Colonic mucosa (tissue), 4 donors: ENCODE data around the gene RREB1. TPM values are rescaled to one million over a fixed set of nuclear protein-coding genes. Genes with fewer than 3 reads are reported as not detected.

Experiments used
- DNase-seq: peaks from one replicate; pipeline ENCODE4 v3.0.0-alpha.2; 2020
- H3K27ac ChIP-seq: fragments of 200-600 bp; one replicate; pipeline ENCODE4 v1.8.0; 2021
- H3K27me3 ChIP-seq: fragments of 200-600 bp; one replicate; pipeline ENCODE4 v1.8.0; 2021
- H3K36me3 ChIP-seq: fragments of 200-600 bp; one replicate; pipeline ENCODE4 v1.8.0; 2021
- H3K4me1 ChIP-seq: fragments of 200-600 bp; one replicate; pipeline ENCODE4 v1.8.0; 2021; ENCODE audit warnings: mild to moderate bottlenecking
- H3K4me3 ChIP-seq: fragments of 200-600 bp; one replicate; pipeline ENCODE4 v1.8.0; 2021
- H3K9ac ChIP-seq, 2 donors: one replicate each; pipeline ENCODE4 v1.7.0; 2013; ENCODE audit warnings: control low read depth in 2 of 2, low read depth in 2 of 2, low read length in 2 of 2
- H3K9me3 ChIP-seq: fragments of 200-600 bp; one replicate; pipeline ENCODE4 v1.8.0; 2021
- intact Hi-C: fragments of 100-400 bp; cut with DNase I; formaldehyde crosslinking; loops from one replicate; pipeline ENCODE4 v1.14.1; 2022
- total RNA-seq, 2 donors: library from RNA; stranded (reverse); fragmentation: NEBNext Ultra II Directional in 1 of 2; extraction: Animal tissue kit (Norgen Biotek cat#: 25700) in 1 of 2; gene quantifications; one replicate each; pipeline ENCODE4 v1.2.1, GENCODE V29; 2021
- TF ChIP-seq, protein P1 (sequence below): fragments of 200-600 bp; IDR thresholded peaks from one replicate; pipeline ENCODE4 v1.8.0; 2022; ENCODE audit warnings: antibody characterized with exemption, mild to moderate bottlenecking
- donor health status: healthy.
- donor health status: DM: no; HTN: no; CAD: no.
- donor health status: DM: no; HTN: no; CAD: no.

The RREB1 gene
- total RNA-seq, 2 donors from 2014 or later = 79.0 to 81.3 TPM

- H3K4me1 ChIP-seq = peaks cover 8% of the 10 kb centered on the region
- H3K36me3 ChIP-seq = peaks cover 16% of the 10 kb centered on the region
- DNase-seq = no peak
- H3K27me3 ChIP-seq = no peaks in the 10 kb centered on the region
- H3K27ac ChIP-seq = no peak overlapping the region
- H3K4me3 ChIP-seq = no peak overlapping the region
- no peak overlapping the region for H3K9ac ChIP-seq
- no peaks in the 10 kb centered on the region for H3K9me3 ChIP-seq
- TF ChIP-seq, protein P1, sequence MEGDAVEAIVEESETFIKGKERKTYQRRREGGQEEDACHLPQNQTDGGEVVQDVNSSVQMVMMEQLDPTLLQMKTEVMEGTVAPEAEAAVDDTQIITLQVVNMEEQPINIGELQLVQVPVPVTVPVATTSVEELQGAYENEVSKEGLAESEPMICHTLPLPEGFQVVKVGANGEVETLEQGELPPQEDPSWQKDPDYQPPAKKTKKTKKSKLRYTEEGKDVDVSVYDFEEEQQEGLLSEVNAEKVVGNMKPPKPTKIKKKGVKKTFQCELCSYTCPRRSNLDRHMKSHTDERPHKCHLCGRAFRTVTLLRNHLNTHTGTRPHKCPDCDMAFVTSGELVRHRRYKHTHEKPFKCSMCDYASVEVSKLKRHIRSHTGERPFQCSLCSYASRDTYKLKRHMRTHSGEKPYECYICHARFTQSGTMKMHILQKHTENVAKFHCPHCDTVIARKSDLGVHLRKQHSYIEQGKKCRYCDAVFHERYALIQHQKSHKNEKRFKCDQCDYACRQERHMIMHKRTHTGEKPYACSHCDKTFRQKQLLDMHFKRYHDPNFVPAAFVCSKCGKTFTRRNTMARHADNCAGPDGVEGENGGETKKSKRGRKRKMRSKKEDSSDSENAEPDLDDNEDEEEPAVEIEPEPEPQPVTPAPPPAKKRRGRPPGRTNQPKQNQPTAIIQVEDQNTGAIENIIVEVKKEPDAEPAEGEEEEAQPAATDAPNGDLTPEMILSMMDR = no peak
- intact Hi-C loops = loop anchor here (10.0 kb wide), 1 partner anchor 523 kb away; no protein-coding TSS in a partner anchor
These were observed 140.1 kb downstream of the RREB1 start for GRCh38 chr6:7247828-7248227.

- H3K9ac ChIP-seq = no peak overlapping the region
- intact Hi-C loops = loop anchor here (10.0 kb wide), 1 partner anchor 525 kb away; no protein-coding TSS in a partner anchor
- no peaks in the 10 kb centered on the region for H3K27me3 ChIP-seq
- DNase-seq = no peak
- no peaks in the 10 kb centered on the region for H3K9me3 ChIP-seq
- TF ChIP-seq, protein P1 = no peak
- H3K27ac ChIP-seq = no peak overlapping the region
- H3K4me1 ChIP-seq = no peaks in the 10 kb centered on the region
- peaks cover 16% of the 10 kb centered on the region for H3K36me3 ChIP-seq
- H3K4me3 ChIP-seq = no peak overlapping the region
These were observed 141.6 kb downstream of the RREB1 start for GRCh38 chr6:7249391-7249790.

DNA sequence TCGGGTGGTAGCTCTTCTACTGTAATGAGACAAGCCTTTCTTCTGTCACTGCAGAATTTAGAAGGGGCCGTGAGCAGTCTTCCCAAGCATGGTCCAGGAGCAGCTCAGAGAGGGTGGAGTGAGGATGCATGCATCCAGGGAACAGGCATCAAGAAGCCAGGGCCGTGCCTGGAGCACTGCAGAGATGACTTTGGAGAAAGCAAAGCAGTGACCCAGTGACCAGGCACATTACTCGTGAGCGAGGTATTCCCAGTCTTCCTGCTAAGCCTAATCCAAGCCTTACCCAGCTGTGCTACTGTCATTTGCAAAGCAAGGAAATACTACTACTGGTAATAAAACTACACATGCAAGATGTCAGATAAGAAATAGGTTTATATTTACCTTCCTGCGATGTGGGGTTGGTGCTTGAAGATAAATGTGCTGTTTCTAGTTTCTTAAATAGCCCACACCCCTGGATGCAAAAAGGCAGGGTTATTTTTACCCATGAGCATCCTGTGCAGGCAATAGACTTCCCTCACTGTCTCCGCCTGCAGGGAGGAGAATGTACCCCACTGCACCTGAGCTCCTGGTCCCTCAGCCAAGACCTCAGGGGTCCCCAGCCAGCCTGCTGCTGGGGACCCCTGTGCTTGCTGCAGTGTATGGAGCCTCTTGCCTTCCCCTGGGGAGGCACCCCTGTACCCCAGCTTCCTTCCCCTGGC, 142.3 kb downstream of the RREB1 start:
- peaks cover 16% of the 10 kb centered on the region for H3K36me3 ChIP-seq
- no peak overlapping the region for H3K9ac ChIP-seq
- H3K4me3 ChIP-seq = no peak overlapping the region
- H3K4me1 ChIP-seq = no peaks in the 10 kb centered on the region
- H3K27ac ChIP-seq = no peak overlapping the region
- TF ChIP-seq, protein P1 = no peak
- H3K9me3 ChIP-seq = no peaks in the 10 kb centered on the region
- intact Hi-C loops = loop anchor here (10.0 kb wide), 1 partner anchor 525 kb away; no protein-coding TSS in a partner anchor
- H3K27me3 ChIP-seq = no peaks in the 10 kb centered on the region
- DNase-seq = no peak

DNA sequence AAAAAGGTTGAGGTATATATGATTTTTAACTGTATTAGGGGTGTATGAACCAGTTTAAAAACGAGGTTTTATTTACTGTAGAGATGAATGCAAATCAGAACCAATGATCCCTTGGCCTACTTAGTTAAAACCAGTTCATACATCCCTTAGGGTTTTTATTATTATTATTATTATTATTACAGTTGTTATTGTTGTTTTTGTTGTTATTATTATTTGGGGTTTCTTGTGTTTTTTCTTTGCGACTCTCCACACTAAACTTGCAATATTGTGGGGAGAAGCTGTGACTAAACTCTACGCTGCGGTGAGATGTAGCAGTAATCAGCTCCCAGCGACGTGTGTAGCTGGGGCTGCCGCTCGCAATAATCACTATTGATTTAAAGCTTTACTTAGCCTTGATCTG, 143.1 kb downstream of the RREB1 start:
- Histone ChIP-seq H3K27ac (no peak overlapping the region), H3K4me3 (no peak overlapping the region), H3K9me3 (no peaks in the 10 kb centered on the region), H3K27me3 (no peaks in the 10 kb centered on the region), H3K4me1 (no peaks in the 10 kb centered on the region), H3K9ac (no peak overlapping the region), H3K36me3 (peaks cover 16% of the 10 kb centered on the region)
- intact Hi-C loops = no loop called here
- TF ChIP-seq, protein P1 = no peak
- DNase-seq = no peak

DNA sequence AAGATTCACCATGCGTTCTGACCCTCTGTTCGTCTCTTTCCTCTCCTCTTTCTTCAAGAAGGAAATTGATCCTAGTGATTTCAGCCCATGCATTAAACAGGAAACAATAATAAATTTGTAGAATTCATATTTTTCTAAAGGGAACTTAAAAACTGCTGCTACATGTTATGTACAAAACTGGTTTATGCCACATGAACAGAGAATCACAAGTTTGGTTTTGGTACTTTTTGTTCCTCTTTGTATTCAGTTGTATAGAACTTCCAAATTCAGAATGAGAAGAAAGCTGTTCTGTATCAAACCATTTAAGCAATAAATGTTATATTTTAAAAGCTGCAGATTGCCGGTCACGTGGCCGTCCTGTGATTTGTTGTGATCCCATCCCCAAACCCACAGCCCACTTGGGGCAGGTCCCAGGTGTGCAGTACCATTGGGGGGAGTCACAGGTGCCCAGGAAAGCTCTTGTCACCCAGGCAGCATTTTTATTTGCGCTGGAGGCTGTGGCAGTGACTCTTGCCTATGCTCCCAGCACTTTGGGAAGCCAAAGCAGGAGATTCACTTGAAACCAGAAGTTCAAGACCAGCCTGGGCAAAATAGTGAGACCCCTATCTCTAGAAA, 144.0 kb downstream of the RREB1 start:
- intact Hi-C loops = no loop called here
- Histone ChIP-seq H3K27me3 (no peaks in the 10 kb centered on the region), H3K9ac (no peak overlapping the region), H3K4me3 (no peak overlapping the region), H3K4me1 (no peaks in the 10 kb centered on the region), H3K9me3 (no peaks in the 10 kb centered on the region), H3K36me3 (peaks cover 12% of the 10 kb centered on the region), H3K27ac (no peak overlapping the region)
- DNase-seq = no peak
- TF ChIP-seq, protein P1 = no peak
